Fibroblast of lung (primary cell): Measurements from ENCODE around the gene C2CD4C. TPM values are rescaled to one million over a fixed set of nuclear protein-coding genes. Genes with fewer than 3 reads are reported as not detected.

Source experiments
- DNase-seq, 2 donors: peaks; one replicate each; pipeline versions ENCODE4 v3.0.0 to v3.0.0-alpha.2; 2010; ENCODE audit warnings: low read depth in 2 of 2
- H2AFZ ChIP-seq: 2 replicates; pipeline ENCODE4 v1.5.1; 2012; ENCODE audit warnings: low read length, control low read depth, inconsistent platforms
- H3K27ac ChIP-seq: 2 replicates; pipeline ENCODE4 v1.5.1; 2011; ENCODE audit warnings: low read length, control low read depth; ENCODE audit not compliant: insufficient read depth
- H3K27me3 ChIP-seq: 2 replicates; pipeline ENCODE4 v1.5.1; 2011; ENCODE audit warnings: mild to moderate bottlenecking, low read length; ENCODE audit not compliant: control insufficient read depth, insufficient read depth
- H3K36me3 ChIP-seq: 2 replicates; pipeline ENCODE4 v1.5.1; 2011; ENCODE audit warnings: low read length; ENCODE audit not compliant: control insufficient read depth, insufficient read depth
- H3K4me1 ChIP-seq: 2 replicates; pipeline ENCODE4 v1.5.1; 2011; ENCODE audit warnings: low read length; ENCODE audit not compliant: control insufficient read depth, insufficient read depth; ENCODE audit errors: extremely low read depth
- H3K4me2 ChIP-seq: 2 replicates; pipeline ENCODE4 v1.5.1; 2011; ENCODE audit warnings: low read length, control low read depth; ENCODE audit not compliant: insufficient read depth; ENCODE audit errors: extremely low read depth
- H3K4me3 ChIP-seq, 4 experiments: fragments of 200-600 bp in 1 of 4; sonication (generic) in 1 of 4; replicated peaks in 1 of 4; 2 replicates each; pipeline ENCODE4 v1.5.1; 2011 to 2016; ENCODE audit warnings: low read length in 4 of 4, low read depth in 3 of 4, mild to moderate bottlenecking in 3 of 4, control low read depth in 2 of 4, inconsistent platforms in 1 of 4, mixed read lengths in 1 of 4; ENCODE audit not compliant: insufficient read depth in 1 of 4; ENCODE audit errors: control extremely low read depth in 1 of 4
- H3K79me2 ChIP-seq: 2 replicates; pipeline ENCODE4 v1.5.1; 2012; ENCODE audit warnings: mild to moderate bottlenecking, low read length, inconsistent platforms; ENCODE audit not compliant: control insufficient read depth, insufficient read depth
- H3K9ac ChIP-seq: 2 replicates; pipeline ENCODE4 v1.5.1; 2011; ENCODE audit warnings: mild to moderate bottlenecking, low read length, control low read depth; ENCODE audit not compliant: insufficient read depth
- H3K9me3 ChIP-seq: 2 replicates; pipeline ENCODE4 v1.5.1; 2012; ENCODE audit warnings: low read depth, low read length; ENCODE audit not compliant: control insufficient read depth, insufficient read depth
- H4K20me1 ChIP-seq: 2 replicates; pipeline ENCODE4 v1.5.1; 2011; ENCODE audit warnings: low read length; ENCODE audit not compliant: control insufficient read depth, insufficient read depth; ENCODE audit errors: extremely low read depth
- CTCF ChIP-seq, 2 donors: IDR thresholded peaks in 1 of 2; conservative IDR thresholded peaks in 1 of 2; 1 replicate in 1 of 2; 2 replicates in 1 of 2; pipeline ENCODE4 v1.5.1; 2011 to 2012; ENCODE audit warnings: low read length in 2 of 2, control low read depth in 1 of 2, inconsistent platforms in 1 of 2, low read depth in 1 of 2, mild to moderate bottlenecking in 1 of 2
- EZH2 ChIP-seq: IDR thresholded peaks from 2 replicates; pipeline ENCODE4 v1.5.1; 2012; ENCODE audit warnings: low read length, control low read depth, mild to moderate bottlenecking; ENCODE audit errors: missing control alignments
- polyA plus RNA-seq, 2 donors: library from polyadenylated mRNA; depleted of rRNA in 1 of 2; stranded (reverse) in 1 of 2; unstranded in 1 of 2; fragments of >200 nt; gene quantifications; 2 replicates each; pipeline ENCODE4 v1.2.1, GENCODE V29; 2011 to 2012; ENCODE audit warnings: missing spikeins in 1 of 2
- total RNA-seq: library from RNA; depleted of rRNA; stranded (reverse); fragments of >200 nt; gene quantifications from 2 replicates; pipeline ENCODE4 v1.2.1, GENCODE V29; 2014

C2CD4C gene
- total and polyA plus RNA-seq, 2 donors (not counting 1 experiment from before 2014, with no cell fraction given): 0.17 TPM; not detected in 1

- no peak for DNase-seq
- TF ChIP-seq EZH2: no peak
- no peak for TF ChIP-seq CTCF (conservative IDR thresholded peaks at IDR 0.05 in 1 of 2, IDR thresholded peaks at IDR 0.05 in 1 of 2; ENCODE audit: low read depth in 1 of 2, low read length in 2 of 2)
- Histone ChIP-seq H2AFZ (no peak overlapping the region), H3K27ac (no peak overlapping the region), H3K27me3 (peaks cover 2% of the 10 kb centered on the region), H3K79me2 (no peaks in the 10 kb centered on the region), H3K4me3 (no peak overlapping the region), H3K9ac (no peak overlapping the region), H3K4me2 (no peak overlapping the region), H3K36me3 (no peaks in the 10 kb centered on the region), H3K9me3 (no peaks in the 10 kb centered on the region), H4K20me1 (no peaks in the 10 kb centered on the region), H3K4me1 (no peaks in the 10 kb centered on the region)
Observed at GRCh38 chr19:415292-415691, 6.3 kb upstream of the C2CD4C start.

- no peak overlapping the region for H3K4me3 ChIP-seq
- H3K4me1 ChIP-seq: no peaks in the 10 kb centered on the region
- H3K79me2 ChIP-seq: no peaks in the 10 kb centered on the region
- no peak overlapping the region for H3K9ac ChIP-seq
- no peak for DNase-seq
- no peak overlapping the region for H2AFZ ChIP-seq
- no peak for TF ChIP-seq EZH2
- no peak for TF ChIP-seq CTCF (conservative IDR thresholded peaks at IDR 0.05 in 1 of 2, IDR thresholded peaks at IDR 0.05 in 1 of 2; ENCODE audit: low read depth in 1 of 2, low read length in 2 of 2)
- no peaks in the 10 kb centered on the region for H3K36me3 ChIP-seq
- H4K20me1 ChIP-seq: no peaks in the 10 kb centered on the region
- H3K27me3 ChIP-seq: peaks cover 13% of the 10 kb centered on the region
- no peaks in the 10 kb centered on the region for H3K9me3 ChIP-seq
- no peak overlapping the region for H3K27ac ChIP-seq
- H3K4me2 ChIP-seq: no peak overlapping the region
Observed at GRCh38 chr19:413756-414420, 4.9 kb upstream of the C2CD4C start.

GRCh38 chr19:412356-413355 lies 3.7 kb upstream of the C2CD4C start:
- Histone ChIP-seq H3K27ac (no peak overlapping the region), H3K27me3 (peaks cover 13% of the 10 kb centered on the region), H3K79me2 (no peaks in the 10 kb centered on the region), H3K9ac (no peak overlapping the region), H3K4me1 (no peaks in the 10 kb centered on the region), H3K36me3 (no peaks in the 10 kb centered on the region), H3K4me2 (no peak overlapping the region), H2AFZ (no peak overlapping the region), H3K9me3 (no peaks in the 10 kb centered on the region), H4K20me1 (no peaks in the 10 kb centered on the region), H3K4me3 (no peak overlapping the region)
- no peak for DNase-seq
- TF ChIP-seq EZH2 (no peak), CTCF (conservative IDR thresholded peaks at IDR 0.05 in 1 of 2, IDR thresholded peaks at IDR 0.05 in 1 of 2; ENCODE audit: low read depth in 1 of 2, low read length in 2 of 2) (no peak)
